Choroid plexus epithelial cell (primary cell): ENCODE measurements around the gene ZDHHC22.

ENCODE experiments used
- DNase-seq: peaks from one replicate; pipeline ENCODE4 v3.0.0-alpha.2; 2010; ENCODE audit warnings: low read depth
- H3K4me3 ChIP-seq: 2 replicates; pipeline ENCODE4 v1.5.1; 2011; ENCODE audit warnings: low read depth, mild to moderate bottlenecking, control low read depth, low read length, moderate library complexity
- TF ChIP-seq, protein P1 (sequence below): conservative IDR thresholded peaks from 2 replicates; pipeline ENCODE4 v1.5.1; 2011; ENCODE audit warnings: low read depth, mild to moderate bottlenecking, control low read depth, inconsistent platforms, low read length, moderate library complexity

ZDHHC22 gene

GRCh38 chr14:77184396-77185092 is 43.0 kb upstream of the ZDHHC22 start:
- H3K4me3 ChIP-seq: no peak overlapping the region
- TF ChIP-seq, protein P1, sequence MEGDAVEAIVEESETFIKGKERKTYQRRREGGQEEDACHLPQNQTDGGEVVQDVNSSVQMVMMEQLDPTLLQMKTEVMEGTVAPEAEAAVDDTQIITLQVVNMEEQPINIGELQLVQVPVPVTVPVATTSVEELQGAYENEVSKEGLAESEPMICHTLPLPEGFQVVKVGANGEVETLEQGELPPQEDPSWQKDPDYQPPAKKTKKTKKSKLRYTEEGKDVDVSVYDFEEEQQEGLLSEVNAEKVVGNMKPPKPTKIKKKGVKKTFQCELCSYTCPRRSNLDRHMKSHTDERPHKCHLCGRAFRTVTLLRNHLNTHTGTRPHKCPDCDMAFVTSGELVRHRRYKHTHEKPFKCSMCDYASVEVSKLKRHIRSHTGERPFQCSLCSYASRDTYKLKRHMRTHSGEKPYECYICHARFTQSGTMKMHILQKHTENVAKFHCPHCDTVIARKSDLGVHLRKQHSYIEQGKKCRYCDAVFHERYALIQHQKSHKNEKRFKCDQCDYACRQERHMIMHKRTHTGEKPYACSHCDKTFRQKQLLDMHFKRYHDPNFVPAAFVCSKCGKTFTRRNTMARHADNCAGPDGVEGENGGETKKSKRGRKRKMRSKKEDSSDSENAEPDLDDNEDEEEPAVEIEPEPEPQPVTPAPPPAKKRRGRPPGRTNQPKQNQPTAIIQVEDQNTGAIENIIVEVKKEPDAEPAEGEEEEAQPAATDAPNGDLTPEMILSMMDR: no peak
- DNase-seq: no peak

DNA sequence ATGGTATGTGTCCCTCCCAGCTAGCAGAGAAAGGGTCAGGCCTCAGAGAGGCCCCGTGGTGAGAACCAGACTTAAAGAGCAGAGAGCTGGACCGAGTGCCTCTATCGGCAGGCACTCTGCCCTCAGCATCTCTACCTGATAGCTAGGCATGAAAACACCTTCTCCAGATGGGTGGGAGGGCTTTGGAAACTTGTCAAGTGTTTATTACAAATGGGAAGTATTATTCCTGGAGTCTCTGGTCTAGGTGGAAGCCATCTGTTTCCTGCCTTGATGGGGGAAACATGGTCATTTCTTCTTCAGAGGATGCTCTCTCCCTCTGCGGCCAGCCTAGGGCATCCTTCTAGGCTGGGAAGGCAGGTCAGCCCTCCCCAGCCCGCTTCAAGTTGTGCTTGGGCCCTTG is 42.3 kb upstream of the ZDHHC22 start:
- TF ChIP-seq, protein P1: no peak
- DNase-seq: no peak
- H3K4me3 ChIP-seq: no peak overlapping the region

GRCh38 chr14:77181603-77182437 is 40.2 kb upstream of the ZDHHC22 start, which contains the start of gene TMEM63C:
Gene TMEM63C, plus strand, starts transcription at chr14:77181798. Its CDS starts 37,016 bp downstream, at chr14:77218814.
- peak within 1 kb of the TSS; percentile 38 for H3K4me3 ChIP-seq
- TF ChIP-seq, protein P1: no peak
- DNase-seq: peak; percentile 28

DNA sequence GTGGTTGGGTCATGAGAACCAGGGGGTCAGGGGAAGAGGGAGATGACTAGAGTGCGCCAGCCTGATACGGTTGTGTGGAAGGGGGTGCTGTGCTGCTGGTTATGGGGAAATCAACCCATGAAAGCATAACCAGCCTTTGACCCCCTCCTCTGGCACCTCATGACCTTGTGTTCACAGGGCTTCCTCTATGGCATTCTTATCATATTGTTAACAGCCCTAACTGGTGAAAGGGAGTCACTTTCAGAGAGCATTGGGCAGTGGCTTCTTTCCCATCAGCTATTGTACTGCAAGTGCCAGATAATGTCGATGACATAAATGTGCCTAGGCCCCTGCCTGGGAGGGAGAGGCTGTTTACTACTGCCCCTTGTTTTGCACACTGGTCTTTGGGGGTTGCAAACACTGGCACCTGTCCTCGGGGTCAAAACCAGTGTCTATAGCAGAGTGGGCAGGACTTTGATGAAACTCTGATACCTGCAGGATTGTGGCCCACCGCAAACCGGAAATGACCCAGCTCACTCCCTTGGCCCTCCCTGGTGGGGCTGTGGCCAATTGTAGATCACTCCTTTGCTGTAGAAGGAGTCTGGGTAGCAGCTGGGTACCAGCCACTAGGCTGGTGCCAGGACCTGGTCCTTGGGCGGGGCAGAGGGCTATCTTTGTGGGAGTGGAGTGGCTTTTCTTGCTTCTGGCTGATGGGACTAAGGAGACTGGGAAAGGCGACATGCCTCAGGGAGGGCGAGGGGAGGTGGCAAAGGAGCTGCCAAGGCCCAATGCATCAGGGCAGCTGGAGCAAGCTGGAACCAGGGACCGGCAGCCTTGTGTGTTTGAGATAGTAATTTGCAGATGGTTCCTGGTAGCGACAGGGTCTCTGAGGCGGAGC is 39.4 kb upstream of the ZDHHC22 start:
- TF ChIP-seq, protein P1: no peak
- DNase-seq: no peak
- H3K4me3 ChIP-seq: no peak overlapping the region

DNA sequence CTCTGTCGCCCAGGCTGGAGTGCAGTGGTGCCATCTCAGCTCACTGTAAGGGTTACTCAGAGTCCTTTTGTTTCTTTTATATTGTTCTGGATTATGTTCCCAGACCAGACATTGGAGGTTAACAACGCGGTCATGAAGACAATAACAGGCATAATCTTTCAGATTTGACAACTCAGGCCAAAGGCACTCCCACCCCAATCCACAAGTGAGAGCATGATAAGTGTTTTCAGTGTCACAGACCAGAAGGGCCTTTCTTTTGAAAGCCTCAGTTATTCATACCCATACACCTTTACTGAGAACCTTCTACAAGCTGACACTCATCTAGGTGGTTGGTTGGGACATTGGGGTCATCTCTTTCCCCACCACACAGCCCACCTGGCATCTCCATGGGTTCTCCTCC is 37.1 kb upstream of the ZDHHC22 start:
- TF ChIP-seq, protein P1: no peak
- no peak overlapping the region for H3K4me3 ChIP-seq
- DNase-seq: no peak

DNA sequence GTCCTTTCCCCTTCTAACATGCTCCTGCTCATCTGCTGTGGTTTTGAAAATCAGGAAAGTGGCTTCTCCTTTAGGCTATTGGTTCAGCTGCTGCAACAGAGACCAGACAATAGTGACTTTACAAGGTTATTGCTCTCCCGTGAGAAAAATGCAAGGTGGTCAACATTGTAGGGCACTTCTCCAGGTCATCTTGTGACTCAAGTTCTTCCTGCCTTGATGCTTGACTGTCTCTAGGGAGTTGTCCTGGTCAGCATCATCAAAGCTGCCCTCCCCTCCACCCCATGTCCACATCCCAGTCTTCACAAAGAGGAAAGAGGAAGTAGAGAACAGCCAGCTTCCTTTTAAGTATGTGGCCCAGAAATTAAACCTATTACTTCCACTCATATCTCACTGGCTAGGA is 36.1 kb upstream of the ZDHHC22 start:
- TF ChIP-seq, protein P1: no peak

More for the DNA sequence above, 36.1 kb upstream of the ZDHHC22 start:
- DNase-seq: no peak
- H3K4me3 ChIP-seq: no peak overlapping the region
